B cell (primary cell): ENCODE data around the gene NKD2. TPM values are rescaled to one million over a fixed set of nuclear protein-coding genes. Genes with fewer than 3 reads are reported as not detected.

Source experiments
- ATAC-seq: fragments of 200-7000 bp; cut with Tn5 transposase; one replicate; pipeline ENCODE4 v1.10.0; 2021; ENCODE audit warnings: low read depth, mild to moderate bottlenecking, moderate number of reproducible peaks, moderate library complexity
- CTCF ChIA-PET: fragments of 350-600 bp; sonication (Branson Sonifier 250); formaldehyde crosslinking; loops from one replicate; lab custom pipeline; 2021; ENCODE audit warnings: antibody characterized with exemption, inconsistent platforms; lab: Charles Lee
- POLR2A ChIA-PET: fragments of 350-600 bp; sonication (Branson Sonifier 250); formaldehyde crosslinking; loops from one replicate; lab custom pipeline; 2021; ENCODE audit warnings: antibody characterized with exemption; lab: Charles Lee
- DNase-seq: peaks from one replicate; pipeline ENCODE4 v3.0.0; 2013
- H2AFZ ChIP-seq: 2 replicates; pipeline ENCODE4 v1.6.1; 2012; ENCODE audit warnings: mild to moderate bottlenecking, low read depth, low read length; ENCODE audit not compliant: insufficient read depth, poor library complexity, severe bottlenecking
- H3K27ac ChIP-seq, 2 donors: 1 replicate in 1 of 2; 2 replicates in 1 of 2; pipeline ENCODE4 v1.5.1; 2012 to 2013; ENCODE audit warnings: low read length in 2 of 2, mild to moderate bottlenecking in 2 of 2, moderate library complexity in 1 of 2
- H3K27me3 ChIP-seq, 4 experiments: fragments of 200-600 bp in 1 of 4; sonication (generic) in 1 of 4; replicated peaks in 1 of 4; 1 replicate in 2 of 4; 2 replicates in 2 of 4; pipeline versions ENCODE4 v1.6.1 to v1.7.0; 2013 to 2016; ENCODE audit warnings: low read length in 3 of 4, mild to moderate bottlenecking in 2 of 4, mixed read lengths in 1 of 4, moderate library complexity in 1 of 4; ENCODE audit not compliant: insufficient read depth in 4 of 4, control insufficient read depth in 3 of 4; ENCODE audit errors: control extremely low read depth in 1 of 4
- H3K36me3 ChIP-seq, 2 experiments: replicated peaks in 1 of 2; 1 replicate in 1 of 2; 2 replicates in 1 of 2; pipeline versions ENCODE4 v1.6.1 to v1.7.1; 2013; ENCODE audit warnings: low read length in 1 of 2; ENCODE audit not compliant: insufficient read depth in 2 of 2, control insufficient read depth in 1 of 2; ENCODE audit errors: control extremely low read depth in 1 of 2, extremely low read depth in 1 of 2
- H3K4me1 ChIP-seq, 2 donors: fragments of 200-600 bp in 1 of 2; sonication (generic) in 1 of 2; 1 replicate in 1 of 2; 2 replicates in 1 of 2; pipeline versions ENCODE4 v1.5.1 to v1.6.1; 2013 to 2017; ENCODE audit warnings: low read length in 2 of 2; ENCODE audit not compliant: control insufficient read depth in 2 of 2, insufficient read depth in 2 of 2
- H3K4me2 ChIP-seq: replicated peaks from 2 replicates; pipeline ENCODE3; 2012; ENCODE audit warnings: mild to moderate bottlenecking, low read depth, low read length; ENCODE audit not compliant: poor library complexity, severe bottlenecking
- H3K4me3 ChIP-seq, 5 experiments: fragments of 200-600 bp in 1 of 5; sonication (generic) in 1 of 5; 1 replicate in 3 of 5; 2 replicates in 2 of 5; pipeline versions ENCODE4 v1.5.1 to v1.7.0; 2011 to 2016; ENCODE audit warnings: low read length in 4 of 5, mild to moderate bottlenecking in 4 of 5, low read depth in 2 of 5, control low read depth in 1 of 5, moderate library complexity in 1 of 5; ENCODE audit not compliant: insufficient read depth in 1 of 5; ENCODE audit errors: control extremely low read depth in 1 of 5, extremely low read depth in 1 of 5
- H3K79me2 ChIP-seq: fragments of 200-600 bp; sonication (generic); one replicate; pipeline ENCODE4 v1.6.0; 2016; ENCODE audit warnings: low read length; ENCODE audit not compliant: control insufficient read depth, insufficient read depth
- H3K9ac ChIP-seq: fragments of 200-600 bp; sonication (generic); 2 replicates; pipeline ENCODE4 v1.6.1; 2017; ENCODE audit warnings: mild to moderate bottlenecking, low read length, moderate library complexity
- H3K9me3 ChIP-seq, 3 donors: one replicate each; pipeline versions ENCODE4 v1.6.1 to v1.7.1; 2013; ENCODE audit warnings: low read length in 2 of 3; ENCODE audit not compliant: control insufficient read depth in 2 of 3, insufficient read depth in 1 of 3; ENCODE audit errors: control extremely low read depth in 1 of 3
- H4K20me1 ChIP-seq: 2 replicates; pipeline ENCODE4 v1.6.0; 2012; ENCODE audit warnings: mild to moderate bottlenecking, low read length; ENCODE audit not compliant: insufficient read depth, control insufficient read depth, poor library complexity, severe bottlenecking
- H3K27ac Mint-ChIP-seq: one replicate; pipeline ENCODE4 v1.8.0; 2021; ENCODE audit warnings: mixed read lengths
- H3K27me3 Mint-ChIP-seq: one replicate; pipeline ENCODE4 v1.8.0; 2021; ENCODE audit warnings: mixed read lengths
- H3K4me1 Mint-ChIP-seq: one replicate; pipeline ENCODE4 v1.8.0; 2021; ENCODE audit warnings: mixed read lengths
- H3K4me3 Mint-ChIP-seq: one replicate; pipeline ENCODE4 v1.8.0; 2021; ENCODE audit warnings: mixed read lengths
- H3K9me3 Mint-ChIP-seq: one replicate; pipeline ENCODE4 v1.8.0; 2022; ENCODE audit warnings: mixed read lengths; ENCODE audit not compliant: insufficient read depth
- CTCF ChIP-seq: fragments of 200-600 bp; IDR thresholded peaks from one replicate; pipeline ENCODE4 v1.8.0; 2022; ENCODE audit warnings: antibody characterized with exemption, mild to moderate bottlenecking
- EZH2 ChIP-seq: IDR thresholded peaks from 2 replicates; pipeline ENCODE4 v1.6.1; 2012; ENCODE audit warnings: borderline replicate concordance, low read depth, mild to moderate bottlenecking, moderate library complexity, low read length; ENCODE audit not compliant: insufficient read depth, poor library complexity, severe bottlenecking
- WGBS: methylation state at CpG from one replicate; pipeline ENCODE4 v1.1.5; 2013; ENCODE audit warnings: missing lambda C conversion rate; ENCODE audit not compliant: insufficient coverage; 5-methylcytosine and 5-hydroxymethylcytosine counted together
- intact Hi-C: fragments of 100-400 bp; cut with micrococcal nuclease; formaldehyde crosslinking; loops from one replicate; pipeline ENCODE4 v1.10.0; 2022
- polyA plus RNA-seq: library from polyadenylated mRNA; depleted of rRNA; stranded (reverse); fragments of >200 nt; gene quantifications from 2 replicates; pipeline ENCODE4 v1.2.3, GENCODE V29; 2012
- total RNA-seq, 2 donors: library from RNA; stranded (reverse); fragments of 120-200 nt in 1 of 2; gene quantifications; 1 replicate in 1 of 2; 2 replicates in 1 of 2; pipeline versions ENCODE4 v1.2.3 to v1.2.4, GENCODE V29; 2013 to 2022

Gene NKD2
- total and polyA plus RNA-seq, 2 donors (not counting 1 experiment from before 2014, with no cell fraction given) = 0.12 to 0.34 TPM

- Histone ChIP-seq H3K9ac (no peak overlapping the region), H3K36me3 (peaks cover 0 to 3% of the 10 kb centered on the region in 2 experiments), H3K27me3 (no peaks in the 10 kb centered on the region), H3K27ac (no peak overlapping the region), H3K9me3 (no peaks in the 10 kb centered on the region), H2AFZ (no peak overlapping the region), H3K4me1 (no peaks in the 10 kb centered on the region), H3K79me2 (no peaks in the 10 kb centered on the region), H3K4me2 (no peak overlapping the region), H3K4me3 (no peak overlapping the region), H4K20me1 (no peaks in the 10 kb centered on the region)
- POLR2A ChIA-PET = no interaction called here
- Mint-ChIP-seq H3K9me3 (no peaks in the 10 kb centered on the region), H3K27me3 (no peaks in the 10 kb centered on the region), H3K4me1 (no peaks in the 10 kb centered on the region), H3K27ac (no peak overlapping the region), H3K4me3 (no peak overlapping the region)
- 93% methylated on average over 32 of the region's 32 CpGs for WGBS
- TF ChIP-seq CTCF = no peak
- TF ChIP-seq EZH2 = no peak
- no peak for DNase-seq
- ATAC-seq = no peak
- CTCF ChIA-PET = no interaction called here
- intact Hi-C loops = no loop called here
Observed at GRCh38 chr5:1053391-1054017, 44.9 kb downstream of the NKD2 start.

GRCh38 chr5:1054018-1054798, 45.6 kb downstream of the NKD2 start:
- ChIA-PET POLR2A (no interaction called here), CTCF (no interaction called here)
- Histone ChIP-seq H3K79me2 (no peaks in the 10 kb centered on the region), H3K27me3 (no peaks in the 10 kb centered on the region), H3K9ac (no peak overlapping the region), H3K4me3 (no peak overlapping the region), H2AFZ (no peak overlapping the region), H3K27ac (no peak overlapping the region), H3K4me1 (no peaks in the 10 kb centered on the region), H3K36me3 (peaks cover 0 to 3% of the 10 kb centered on the region in 2 experiments), H3K9me3 (no peaks in the 10 kb centered on the region), H4K20me1 (no peaks in the 10 kb centered on the region), H3K4me2 (no peak overlapping the region)
- WGBS = 90% methylated on average over 39 of the region's 39 CpGs
- Mint-ChIP-seq H3K4me1 (no peaks in the 10 kb centered on the region), H3K27me3 (no peaks in the 10 kb centered on the region), H3K9me3 (no peaks in the 10 kb centered on the region), H3K27ac (no peak overlapping the region), H3K4me3 (no peak overlapping the region)
- ATAC-seq = no peak
- intact Hi-C loops = no loop called here
- TF ChIP-seq EZH2 = no peak
- TF ChIP-seq CTCF = no peak
- DNase-seq = no peak
